GM06990 (cell line): ENCODE results near the gene PCLO.
A peak's percentile ranks its signal among the peaks of the same experiment; 100 is the strongest.

Source experiments
- DNase-seq: peaks from one replicate; pipeline ENCODE4 v3.0.0-alpha.2; 2011; ENCODE audit not compliant: insufficient read length; ENCODE audit errors: extremely low read depth
- H3K27me3 ChIP-seq: replicated peaks from 2 replicates; pipeline ENCODE4 v1.6.0; 2011; ENCODE audit warnings: low read length; ENCODE audit not compliant: control insufficient read depth, insufficient read depth
- H3K36me3 ChIP-seq: 2 replicates; pipeline ENCODE4 v1.5.1; 2011; ENCODE audit warnings: low read length; ENCODE audit not compliant: control insufficient read depth, insufficient read depth
- H3K4me3 ChIP-seq: replicated peaks from 2 replicates; pipeline ENCODE4 v1.5.1; 2011; ENCODE audit warnings: low read depth, mild to moderate bottlenecking, control low read depth, low read length
- CTCF ChIP-seq: IDR thresholded peaks from 2 replicates; pipeline ENCODE4 v1.5.1; 2011; ENCODE audit warnings: low read length, control low read depth, mild to moderate bottlenecking, inconsistent platforms; ENCODE audit not compliant: insufficient read depth, poor library complexity, severe bottlenecking

PCLO gene

GRCh38 chr7:82736633-82737032, 426.1 kb downstream of the PCLO start:
- H3K27me3 ChIP-seq, result no peaks in the 10 kb centered on the region
- no peaks in the 10 kb centered on the region for H3K36me3 ChIP-seq
- H3K4me3 ChIP-seq, result no peak overlapping the region
- TF ChIP-seq CTCF, result no peak
- no peak for DNase-seq

GRCh38 chr7:82732677-82733076, 430.0 kb downstream of the PCLO start:
- no peaks in the 10 kb centered on the region for H3K36me3 ChIP-seq
- no peak for DNase-seq
- no peaks in the 10 kb centered on the region for H3K27me3 ChIP-seq
- H3K4me3 ChIP-seq, result no peak overlapping the region
- no peak for TF ChIP-seq CTCF

- H3K27me3 ChIP-seq, result no peaks in the 10 kb centered on the region
- no peaks in the 10 kb centered on the region for H3K36me3 ChIP-seq
- no peak overlapping the region for H3K4me3 ChIP-seq
- DNase-seq, result no peak
- TF ChIP-seq CTCF, result peak; percentile 70
These were observed 433.3 kb downstream of the PCLO start for GRCh38 chr7:82729172-82730030.

- no peak for DNase-seq
- Histone ChIP-seq H3K4me3 (no peak overlapping the region), H3K36me3 (no peaks in the 10 kb centered on the region), H3K27me3 (no peaks in the 10 kb centered on the region)
- no peak for TF ChIP-seq CTCF
These were observed 436.5 kb downstream of the PCLO start for GRCh38 chr7:82726038-82726800.

GRCh38 chr7:82723411-82723810, 439.3 kb downstream of the PCLO start:
- no peak for TF ChIP-seq CTCF
- no peak overlapping the region for H3K4me3 ChIP-seq
- no peaks in the 10 kb centered on the region for H3K27me3 ChIP-seq
- H3K36me3 ChIP-seq, result no peaks in the 10 kb centered on the region
- DNase-seq, result no peak
